CD14-positive monocyte (primary cell): ENCODE measurements around the gene GAB1. TPM values are rescaled to one million over a fixed set of nuclear protein-coding genes. Genes with fewer than 3 reads are reported as not detected.
A peak's percentile ranks its signal among the peaks of the same experiment; 100 is the strongest.

Source experiments
- DNase-seq, 3 donors: peaks; one replicate each; pipeline ENCODE4 v3.0.0-alpha.2; 2011 to 2022
- H2AFZ ChIP-seq: 2 replicates; pipeline ENCODE4 v1.6.0; 2012; ENCODE audit warnings: mild to moderate bottlenecking, low read depth, low read length, inconsistent platforms; ENCODE audit not compliant: insufficient read depth, poor library complexity, severe bottlenecking
- H3K27ac ChIP-seq, 2 donors: 1 replicate in 1 of 2; 2 replicates in 1 of 2; pipeline ENCODE4 v1.5.1; 2012 to 2013; ENCODE audit warnings: low read length in 2 of 2, control low read depth in 1 of 2, inconsistent platforms in 1 of 2, low read depth in 1 of 2, mild to moderate bottlenecking in 1 of 2
- H3K27me3 ChIP-seq, 2 donors: one replicate each; pipeline versions ENCODE4 v1.6.0 to v1.6.1; 2011 to 2013; ENCODE audit warnings: low read length in 2 of 2; ENCODE audit not compliant: control insufficient read depth in 2 of 2, insufficient read depth in 2 of 2
- H3K36me3 ChIP-seq, 2 donors: replicated peaks in 1 of 2; 1 replicate in 1 of 2; 2 replicates in 1 of 2; pipeline versions ENCODE4 v1.5.1 to v1.6.1; 2012 to 2013; ENCODE audit warnings: low read length in 2 of 2, control low read depth in 1 of 2, inconsistent platforms in 1 of 2, mild to moderate bottlenecking in 1 of 2; ENCODE audit not compliant: insufficient read depth in 2 of 2, control insufficient read depth in 1 of 2
- H3K4me1 ChIP-seq, 2 donors: 1 replicate in 1 of 2; 2 replicates in 1 of 2; pipeline versions ENCODE4 v1.5.1 to v1.6.1; 2012 to 2013; ENCODE audit warnings: low read length in 2 of 2, control low read depth in 1 of 2, inconsistent platforms in 1 of 2, mild to moderate bottlenecking in 1 of 2, moderate library complexity in 1 of 2; ENCODE audit not compliant: insufficient read depth in 2 of 2, control insufficient read depth in 1 of 2
- H3K4me2 ChIP-seq: replicated peaks from 2 replicates; pipeline ENCODE3; 2012; ENCODE audit warnings: low read length, moderate library complexity, mild to moderate bottlenecking; ENCODE audit not compliant: poor library complexity, severe bottlenecking; ENCODE audit errors: extremely low read depth
- H3K4me3 ChIP-seq, 3 experiments: fragments of 200-600 bp in 1 of 3; sonication (generic) in 1 of 3; replicated peaks in 1 of 3; 1 replicate in 2 of 3; 2 replicates in 1 of 3; pipeline ENCODE4 v1.5.1; 2011 to 2013; ENCODE audit warnings: low read length in 3 of 3, mild to moderate bottlenecking in 3 of 3, control low read depth in 2 of 3, low read depth in 2 of 3, inconsistent platforms in 1 of 3, moderate library complexity in 1 of 3
- H3K79me2 ChIP-seq: 2 replicates; pipeline ENCODE4 v1.6.0; 2012; ENCODE audit warnings: mild to moderate bottlenecking, control low read depth, inconsistent platforms, low read length, moderate library complexity; ENCODE audit not compliant: insufficient read depth
- H3K9ac ChIP-seq: 2 replicates; pipeline ENCODE4 v1.6.0; 2017; ENCODE audit warnings: low read length, mild to moderate bottlenecking; ENCODE audit not compliant: insufficient read depth, poor library complexity, severe bottlenecking
- H3K9me3 ChIP-seq, 2 donors: replicated peaks in 1 of 2; 1 replicate in 1 of 2; 2 replicates in 1 of 2; pipeline versions ENCODE4 v1.5.1 to v1.6.1; 2012 to 2013; ENCODE audit warnings: low read length in 2 of 2, control low read depth in 1 of 2; ENCODE audit not compliant: control insufficient read depth in 1 of 2, insufficient read depth in 1 of 2
- H4K20me1 ChIP-seq: 2 replicates; pipeline ENCODE4 v1.6.0; 2012; ENCODE audit warnings: mild to moderate bottlenecking, low read length, control low read depth, moderate library complexity; ENCODE audit not compliant: insufficient read depth
- H3K27ac Mint-ChIP-seq, 7 donors: one replicate each; pipeline ENCODE4 v1.8.0; 2020; ENCODE audit warnings: mild to moderate bottlenecking in 7 of 7, mixed read lengths in 7 of 7, moderate library complexity in 6 of 7, inconsistent platforms in 2 of 7
- H3K27me3 Mint-ChIP-seq, 3 donors: one replicate each; pipeline ENCODE4 v1.8.0; 2021 to 2022; ENCODE audit warnings: low read depth in 3 of 3, mild to moderate bottlenecking in 3 of 3, mixed read lengths in 3 of 3, moderate library complexity in 3 of 3, inconsistent platforms in 1 of 3
- H3K36me3 Mint-ChIP-seq, 2 donors: one replicate each; pipeline ENCODE4 v1.8.0; 2020; ENCODE audit warnings: mixed read lengths in 2 of 2, inconsistent platforms in 1 of 2, mild to moderate bottlenecking in 1 of 2
- H3K4me1 Mint-ChIP-seq: one replicate; pipeline ENCODE4 v1.8.0; 2020; ENCODE audit warnings: mild to moderate bottlenecking, mixed read lengths
- H3K4me3 Mint-ChIP-seq, 2 donors: one replicate each; pipeline ENCODE4 v1.8.0; 2020; ENCODE audit warnings: mild to moderate bottlenecking in 2 of 2, mixed read lengths in 2 of 2, moderate library complexity in 1 of 2
- H3K9me3 Mint-ChIP-seq, 7 donors: one replicate each; pipeline ENCODE4 v1.8.0; 2020 to 2022; ENCODE audit warnings: mixed read lengths in 7 of 7, mild to moderate bottlenecking in 6 of 7, moderate library complexity in 6 of 7, inconsistent platforms in 2 of 7
- CTCF ChIP-seq: fragments of 200-600 bp; IDR thresholded peaks from one replicate; pipeline ENCODE4 v1.8.0; 2022; ENCODE audit warnings: antibody characterized with exemption, mild to moderate bottlenecking
- WGBS: methylation state at CpG from one replicate; pipeline ENCODE4 v1.1.5; 2013; ENCODE audit warnings: missing lambda C conversion rate; ENCODE audit not compliant: insufficient coverage; 5-methylcytosine and 5-hydroxymethylcytosine counted together
- intact Hi-C, 2 donors: fragments of 100-400 bp; cut with micrococcal nuclease; formaldehyde crosslinking; loops; one replicate each; pipeline versions ENCODE4 v1.15.0 to v1.15.1; 2023
- polyA plus RNA-seq, 3 donors: library from polyadenylated mRNA; depleted of rRNA in 1 of 3; unstranded in 2 of 3; stranded (reverse) in 1 of 3; fragments of 300-500 nt in 2 of 3; fragments of >200 nt in 1 of 3; fragmentation: Illumina TruSeq in 2 of 3; gene quantifications; 1 replicate in 2 of 3; 2 replicates in 1 of 3; pipeline ENCODE4 v1.2.3, GENCODE V29; 2012 to 2021

GAB1 gene
- polyA plus RNA-seq, 3 donors: 0.55 to 7.3 (median 0.69) TPM

DNA sequence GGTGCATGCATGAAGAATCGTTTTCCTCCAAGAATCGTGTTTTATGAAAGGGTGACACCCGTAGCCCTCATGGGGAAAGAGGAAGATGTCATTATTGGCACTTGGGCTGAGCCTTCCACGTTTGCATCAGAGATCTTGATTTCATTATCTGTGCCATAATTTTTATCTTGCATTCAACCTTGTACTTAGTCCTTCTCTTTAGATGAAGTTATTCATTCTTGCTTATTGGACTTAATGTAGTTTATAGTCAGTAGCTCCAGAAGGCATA, 66.8 kb downstream of the GAB1 start:
- no peaks in the 10 kb centered on the region for H3K27me3 Mint-ChIP-seq
- TF ChIP-seq CTCF: no peak
- Histone ChIP-seq H3K79me2 (no peaks in the 10 kb centered on the region), H3K4me1 (peaks cover 17 to 26% of the 10 kb centered on the region in 2 donors), H2AFZ (no peak overlapping the region), H3K36me3 (no peaks in the 10 kb centered on the region), H3K9me3 (no peaks in the 10 kb centered on the region), H4K20me1 (peaks cover 4% of the 10 kb centered on the region), H3K27ac (peak overlapping the region in 1 of 2 donors; percentile 18), H3K4me3 (peak overlapping the region in 1 of 3 experiments; percentile 27), H3K9ac (no peak overlapping the region), H3K27me3 (no peaks in the 10 kb centered on the region), H3K4me2 (peak overlapping the region; percentile 47)
- WGBS: 6% methylated on average over 2 of the region's 4 CpGs
- no peaks in the 10 kb centered on the region for H3K36me3 Mint-ChIP-seq
- H3K4me1 Mint-ChIP-seq: peaks cover 33% of the 10 kb centered on the region
- intact Hi-C loops: no loop called here
- peak overlapping the region; percentile 1 to 63 for H3K4me3 Mint-ChIP-seq
- peak; percentile 5 to 7 (median 6) for DNase-seq
- H3K9me3 Mint-ChIP-seq: no peaks in the 10 kb centered on the region
- peak overlapping the region in 1 of 7 donors; percentile 66 for H3K27ac Mint-ChIP-seq

DNA sequence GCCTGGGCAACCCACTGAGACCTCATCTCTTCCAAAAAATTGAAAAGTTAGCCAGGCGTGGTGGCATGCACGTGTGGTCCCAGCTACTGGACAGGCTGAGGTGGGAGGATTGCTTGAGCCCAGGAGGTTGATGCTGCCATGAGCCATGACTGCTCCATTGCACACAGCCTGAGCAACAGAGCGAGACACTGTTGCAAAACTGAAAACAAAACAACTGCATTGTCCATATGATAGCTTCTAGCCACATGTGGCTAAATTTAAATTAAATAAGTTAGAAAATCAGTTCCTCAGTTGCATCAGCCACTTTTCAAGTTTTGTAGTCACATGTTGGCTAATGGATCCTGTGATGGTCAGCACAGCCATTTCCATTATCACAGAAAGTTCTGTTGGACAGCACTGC, 67.9 kb downstream of the GAB1 start:
- no peak for TF ChIP-seq CTCF
- H3K4me3 ChIP-seq: peak overlapping the region in 1 of 3 experiments; percentile 24
- peaks cover 17 to 26% of the 10 kb centered on the region in 2 donors for H3K4me1 ChIP-seq
- Mint-ChIP-seq H3K36me3 (no peaks in the 10 kb centered on the region), H3K27ac (peak overlapping the region in 2 of 7 donors; percentile 10 to 68), H3K4me1 (peaks cover 33% of the 10 kb centered on the region), H3K27me3 (no peaks in the 10 kb centered on the region), H3K4me3 (peak overlapping the region in 1 of 2 donors; percentile 12), H3K9me3 (peaks cover 0 to 2% (median 0%) of the 10 kb centered on the region in 7 donors)
- no peak overlapping the region for H3K27ac ChIP-seq
- H2AFZ ChIP-seq: no peak overlapping the region
- H3K79me2 ChIP-seq: no peaks in the 10 kb centered on the region
- H3K9ac ChIP-seq: no peak overlapping the region
- H3K4me2 ChIP-seq: peak overlapping the region; percentile 2
- WGBS: 80% methylated on average over 1 of the region's 3 CpGs
- H4K20me1 ChIP-seq: peaks cover 10% of the 10 kb centered on the region
- DNase-seq: no peak
- intact Hi-C loops: no loop called here
- no peaks in the 10 kb centered on the region for H3K36me3 ChIP-seq
- H3K9me3 ChIP-seq: no peaks in the 10 kb centered on the region
- no peaks in the 10 kb centered on the region for H3K27me3 ChIP-seq
